HPDE6-E6E7 (cell line): Measurements from ENCODE around the gene OLFML2B.

Experiments used
- DNase-seq: peaks from one replicate; pipeline ENCODE4 v3.0.0; 2011; ENCODE audit warnings: missing footprints; ENCODE audit errors: extremely low spot score

OLFML2B gene

GRCh38 chr1:161978011-161978790 is 45.5 kb downstream of the OLFML2B start:
- no peak for DNase-seq

DNA sequence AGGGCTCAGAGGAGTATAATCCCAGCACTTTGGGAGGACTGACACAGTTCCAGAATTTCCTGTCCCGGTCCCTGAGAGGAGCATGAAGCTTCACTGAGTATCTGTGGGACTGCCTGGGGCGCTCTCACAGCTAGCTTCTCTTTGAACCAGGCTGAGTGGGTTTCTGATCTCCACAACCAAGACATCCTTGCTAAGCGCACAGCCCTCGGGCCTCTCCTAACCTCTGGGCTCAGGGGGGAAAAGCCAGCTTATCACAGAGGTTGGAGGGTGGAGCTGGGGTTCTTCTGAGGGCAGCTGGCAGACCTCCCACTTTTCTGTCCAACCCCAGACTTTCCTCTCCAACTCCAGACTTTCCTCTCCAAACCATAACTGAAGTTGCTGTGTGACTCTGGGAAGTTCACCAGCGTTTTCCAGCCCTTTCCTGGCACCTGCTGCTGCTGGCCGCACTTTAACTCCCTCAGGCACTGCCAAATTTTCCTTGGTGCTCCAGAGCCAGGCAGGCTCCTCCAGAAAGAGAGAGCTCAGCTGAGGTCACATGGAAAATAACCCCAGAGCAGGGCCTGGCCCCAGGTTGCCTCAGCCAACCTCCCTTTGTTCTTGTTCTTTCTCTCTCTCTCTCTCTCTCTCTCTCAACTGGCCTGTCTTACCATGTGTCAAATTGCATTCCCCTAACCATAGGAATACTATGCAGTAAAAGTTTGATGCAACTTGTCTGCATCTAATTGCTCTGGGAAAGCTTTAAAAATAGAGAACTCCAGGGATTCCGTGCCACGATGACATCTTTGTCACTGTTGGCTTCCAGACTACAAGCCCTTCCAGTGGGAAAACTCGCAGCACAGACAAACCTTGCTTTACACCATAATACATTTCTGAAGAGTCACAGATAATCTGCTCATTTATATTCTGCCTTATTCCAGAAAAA is 49.5 kb downstream of the OLFML2B start:
- DNase-seq: no peak

DNA sequence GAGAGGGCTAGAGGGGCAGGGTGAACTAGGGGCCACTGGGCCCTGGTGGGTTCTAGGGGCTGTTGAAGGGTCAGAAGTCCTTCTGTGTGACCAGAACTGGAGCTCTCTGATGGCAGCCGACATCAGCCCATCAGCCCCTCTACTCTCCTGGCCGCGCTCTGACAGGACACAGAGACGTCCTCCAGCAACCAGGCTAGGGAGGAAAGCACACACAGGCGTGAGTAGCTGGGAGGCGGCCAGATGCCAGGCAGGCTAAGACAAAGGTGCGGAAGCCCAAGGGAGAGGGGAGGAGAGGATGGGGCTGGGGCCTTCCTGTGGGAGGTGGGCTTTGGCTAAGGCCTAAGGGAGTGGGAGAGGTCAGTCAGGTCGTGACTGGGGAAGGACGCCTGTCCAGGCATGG is 50.8 kb downstream of the OLFML2B start:
- no peak for DNase-seq

DNA sequence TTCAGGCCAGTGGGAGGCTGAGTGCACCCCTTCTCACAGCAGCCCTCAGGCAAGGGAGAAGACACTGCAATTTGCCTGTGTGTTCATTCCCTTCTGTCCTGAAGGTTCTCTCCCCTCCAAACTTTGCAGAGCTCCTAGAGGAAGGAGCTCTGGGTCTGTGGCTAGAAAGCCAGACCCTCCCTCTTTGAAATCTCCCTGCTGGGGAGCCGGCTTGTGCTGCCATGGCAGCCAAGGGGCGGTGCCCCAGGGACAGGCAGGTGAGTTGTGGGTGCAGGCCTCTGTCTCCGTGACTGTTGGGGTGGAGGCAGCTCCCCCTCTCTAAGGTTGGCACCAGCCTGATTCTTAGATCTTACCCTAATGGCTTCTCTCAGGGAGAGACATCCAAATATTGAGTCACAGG is 53.0 kb downstream of the OLFML2B start:
- no peak for DNase-seq

GRCh38 chr1:161970036-161970435 is 53.6 kb downstream of the OLFML2B start:
- no peak for DNase-seq

DNA sequence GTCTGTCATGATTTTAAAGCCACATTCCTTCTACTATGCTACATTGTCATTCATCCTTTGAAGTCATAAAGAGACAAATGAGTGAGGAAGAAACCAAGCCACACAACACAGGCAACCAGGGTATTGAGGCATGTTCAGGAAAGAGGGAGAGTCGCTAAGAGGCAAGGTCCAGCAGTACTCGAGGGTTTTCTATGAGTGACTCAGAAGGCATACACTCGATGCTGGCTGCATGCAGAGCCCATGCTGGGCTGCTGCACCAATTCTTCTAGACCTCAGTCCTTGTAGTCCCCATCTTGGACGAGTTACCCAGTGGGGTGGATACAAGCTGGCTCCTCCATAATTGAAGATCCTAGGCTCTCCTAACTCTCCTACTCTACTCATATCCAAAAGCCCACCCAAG is 57.6 kb downstream of the OLFML2B start:
- no peak for DNase-seq

DNA sequence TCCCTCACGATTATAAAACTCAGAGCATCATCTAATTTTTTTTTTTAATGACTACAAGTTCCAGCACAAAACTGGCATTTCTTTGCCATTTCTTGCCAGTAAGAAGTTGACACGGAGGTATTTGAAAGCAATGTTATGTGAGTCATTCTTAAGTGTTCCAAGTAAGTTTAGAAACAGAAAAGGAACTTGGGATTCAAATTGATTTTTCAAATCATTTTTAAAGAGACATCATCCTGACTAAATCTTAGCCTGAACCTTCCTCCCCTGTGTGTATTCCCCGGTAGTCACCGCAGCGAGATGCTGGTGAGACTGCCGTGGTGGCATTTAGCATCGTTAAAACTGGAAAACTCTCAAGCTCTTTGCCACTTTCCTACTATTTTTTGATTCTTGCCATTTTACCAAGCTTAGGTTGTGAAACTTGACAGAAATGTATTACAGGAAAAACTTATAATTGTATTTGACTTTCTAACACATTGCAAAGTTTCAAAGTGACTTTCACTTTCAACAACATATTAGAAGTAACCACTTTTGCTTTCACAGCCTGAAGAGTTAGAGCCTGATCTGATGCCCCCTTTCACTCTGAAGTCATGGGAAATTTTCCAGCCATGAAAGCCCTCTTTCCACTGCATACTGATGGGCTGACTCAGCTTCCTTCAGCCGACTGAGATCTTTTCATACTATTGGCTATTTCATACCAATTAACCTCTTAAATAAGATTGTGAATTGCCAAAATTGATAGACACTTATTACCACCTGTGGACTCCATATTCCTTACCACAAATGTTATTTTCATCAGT is 61.4 kb downstream of the OLFML2B start:
- peak; percentile 28 for DNase-seq

DNA sequence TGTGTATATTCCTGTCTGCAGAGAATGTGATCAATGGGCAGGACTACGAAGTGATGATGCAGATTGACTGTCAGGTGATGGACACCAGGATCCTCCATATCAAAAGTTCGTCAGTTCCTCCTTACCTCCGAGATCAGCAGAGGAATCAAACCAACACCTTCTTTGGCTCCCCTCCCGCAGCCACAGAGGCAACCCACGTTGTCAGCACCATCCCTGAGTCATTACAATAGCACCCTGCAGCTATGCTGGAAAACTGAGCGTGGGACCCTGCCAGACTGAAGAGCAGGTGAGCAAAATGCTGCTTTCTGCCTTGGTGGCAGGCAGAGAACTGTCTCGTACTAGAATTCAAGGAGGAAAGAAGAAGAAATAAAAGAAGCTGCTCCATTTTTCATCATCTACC is 65.2 kb downstream of the OLFML2B start:
- no peak for DNase-seq

- DNase-seq: no peak
These were observed 66.7 kb downstream of the OLFML2B start for GRCh38 chr1:161956930-161957329.

DNA sequence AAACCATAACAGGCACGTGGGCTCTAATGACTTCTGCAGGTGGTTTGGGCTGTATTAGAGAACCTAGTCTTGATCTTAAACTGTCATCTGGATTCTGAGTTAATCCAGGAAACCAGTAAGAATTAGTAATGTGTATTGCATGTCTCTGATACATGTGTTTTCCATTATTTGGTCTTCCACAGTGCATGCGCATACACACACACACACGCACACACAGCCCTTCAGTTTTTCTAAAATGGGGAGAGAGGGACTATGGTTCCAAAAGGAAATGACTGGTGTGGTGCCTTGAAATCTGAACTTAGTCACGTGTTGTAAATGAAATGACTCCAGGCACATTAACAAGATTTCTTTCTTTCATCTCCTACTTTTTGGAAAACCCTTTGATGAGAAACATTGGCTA is 67.6 kb downstream of the OLFML2B start:
- no peak for DNase-seq

- DNase-seq: no peak
These were observed 68.1 kb downstream of the OLFML2B start for GRCh38 chr1:161955606-161956005.

DNA sequence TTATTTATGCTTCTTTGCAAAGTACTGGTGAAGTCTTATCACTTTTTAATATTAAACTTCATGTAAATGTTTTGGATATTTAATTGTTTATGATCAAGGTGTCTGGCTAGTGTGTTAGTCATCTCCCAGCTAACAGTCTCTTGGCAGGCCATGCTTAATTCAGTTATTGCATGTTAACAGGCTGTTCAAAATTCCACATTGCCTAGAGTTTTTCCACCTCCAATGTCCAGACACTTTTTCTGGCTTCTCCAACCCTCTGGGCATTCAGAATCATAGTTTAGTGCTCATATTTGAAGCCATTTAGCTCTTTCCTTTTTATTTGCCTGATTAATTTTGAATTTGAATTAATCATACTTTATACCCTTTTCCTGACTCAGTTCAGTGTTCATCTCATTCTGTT is 69.2 kb downstream of the OLFML2B start:
- DNase-seq: no peak

- DNase-seq: no peak
These were observed 69.6 kb downstream of the OLFML2B start for GRCh38 chr1:161954050-161954449.

GRCh38 chr1:161953256-161953920 is 70.3 kb downstream of the OLFML2B start:
- DNase-seq: no peak

- no peak for DNase-seq
These were observed 71.0 kb downstream of the OLFML2B start for GRCh38 chr1:161952607-161953172.

GRCh38 chr1:161951646-161952045 is 72.0 kb downstream of the OLFML2B start:
- no peak for DNase-seq

DNA sequence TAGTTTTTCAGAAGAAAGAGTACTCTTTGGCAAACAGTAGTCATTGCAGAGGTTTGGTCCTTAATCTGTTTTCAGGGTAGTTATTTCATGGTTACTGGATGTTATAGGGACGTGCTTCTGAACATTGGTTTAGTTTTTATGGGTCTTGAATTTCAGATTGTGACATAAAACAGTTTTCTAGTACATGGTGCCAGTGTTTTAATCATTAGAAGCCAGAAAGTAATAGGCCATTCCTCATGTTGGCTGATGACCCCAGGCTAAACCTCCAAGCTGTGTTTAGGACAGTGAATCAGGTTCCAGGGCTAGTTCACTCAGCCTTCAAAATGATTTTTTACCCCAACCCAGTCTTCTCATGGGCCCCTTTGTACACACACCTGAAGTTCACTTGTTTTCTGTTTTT is 73.3 kb downstream of the OLFML2B start:
- DNase-seq: no peak

- no peak for DNase-seq
These were observed 74.1 kb downstream of the OLFML2B start for GRCh38 chr1:161949548-161949947.

GRCh38 chr1:161948435-161948834 is 75.2 kb downstream of the OLFML2B start:
- no peak for DNase-seq

GRCh38 chr1:161946071-161946987 is 77.3 kb downstream of the OLFML2B start:
- DNase-seq: no peak
